GM18508 (cell line): ENCODE data around the gene AOC1.

Experiments
- ATAC-seq: cut with Tn5 transposase; IDR thresholded peaks from one replicate; pipeline ENCODE4 v1.9.1; 2021; ENCODE audit warnings: moderate number of reproducible peaks; ENCODE audit not compliant: insufficient read depth, unreplicated experiment

AOC1 gene

DNA sequence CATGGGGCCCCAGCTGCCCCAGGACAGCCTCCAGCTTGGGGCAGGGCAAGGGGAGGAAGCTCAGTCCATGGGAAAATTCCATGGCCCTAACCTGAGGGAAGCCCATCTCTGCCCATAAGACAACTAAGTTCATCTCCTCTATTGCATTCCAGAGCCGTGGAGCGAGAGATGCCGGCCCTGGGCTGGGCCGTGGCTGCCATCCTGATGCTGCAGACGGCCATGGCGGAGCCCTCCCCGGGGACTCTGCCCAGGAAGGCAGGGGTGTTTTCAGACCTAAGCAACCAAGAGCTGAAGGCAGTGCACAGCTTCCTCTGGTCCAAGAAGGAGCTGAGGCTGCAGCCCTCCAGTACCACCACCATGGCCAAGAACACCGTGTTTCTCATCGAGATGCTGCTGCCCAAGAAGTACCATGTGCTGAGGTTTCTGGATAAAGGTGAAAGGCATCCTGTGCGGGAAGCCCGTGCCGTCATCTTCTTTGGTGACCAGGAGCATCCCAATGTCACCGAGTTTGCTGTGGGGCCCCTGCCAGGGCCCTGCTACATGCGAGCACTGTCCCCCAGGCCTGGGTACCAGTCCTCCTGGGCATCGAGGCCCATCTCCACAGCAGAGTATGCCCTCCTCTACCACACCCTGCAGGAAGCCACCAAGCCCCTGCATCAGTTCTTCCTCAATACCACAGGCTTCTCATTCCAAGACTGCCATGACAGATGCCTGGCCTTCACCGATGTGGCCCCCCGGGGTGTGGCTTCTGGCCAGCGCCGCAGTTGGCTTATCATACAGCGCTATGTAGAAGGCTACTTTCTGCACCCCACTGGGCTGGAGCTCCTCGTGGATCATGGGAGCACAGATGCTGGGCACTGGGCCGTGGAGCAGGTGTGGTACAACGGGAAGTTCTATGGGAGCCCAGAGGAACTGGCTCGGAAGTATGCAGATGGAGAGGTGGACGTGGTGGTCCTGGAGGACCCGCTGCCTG lies 4.3 kb downstream of the AOC1 start:
- no peak for ATAC-seq

GRCh38 chr7:150857276-150858055 lies 5.1 kb downstream of the AOC1 start:
- no peak for ATAC-seq

- no peak for ATAC-seq
These were observed 6.2 kb downstream of the AOC1 start for GRCh38 chr7:150858236-150859197.

DNA sequence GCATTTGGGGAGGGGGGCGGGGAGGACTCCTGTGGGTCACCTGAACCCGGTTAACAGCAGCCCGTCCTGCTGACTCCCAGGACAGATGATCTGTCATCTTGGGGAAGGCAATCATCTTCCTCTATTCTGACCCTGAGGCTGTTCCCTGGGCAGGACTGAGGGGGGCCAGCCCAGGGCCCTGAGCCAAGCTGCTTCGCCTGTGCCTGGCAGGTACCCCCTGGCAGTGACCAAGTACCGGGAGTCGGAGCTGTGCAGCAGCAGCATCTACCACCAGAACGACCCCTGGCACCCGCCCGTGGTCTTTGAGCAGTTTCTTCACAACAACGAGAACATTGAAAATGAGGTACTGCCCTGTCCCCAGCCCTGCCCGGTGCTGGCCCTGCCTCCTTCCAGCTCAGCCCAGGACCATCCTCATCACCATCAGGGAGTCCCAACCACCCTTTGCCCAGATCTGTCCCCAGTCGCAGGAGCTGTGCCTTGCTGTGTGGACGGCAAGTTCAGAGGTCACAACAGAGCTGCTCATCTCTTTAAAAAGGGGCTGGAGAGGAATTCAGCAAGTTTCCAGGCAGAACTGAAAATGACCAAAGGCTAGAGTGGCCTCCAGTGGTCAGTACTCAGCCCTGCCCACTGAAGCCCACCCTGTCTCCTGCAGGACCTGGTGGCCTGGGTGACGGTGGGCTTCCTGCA lies 8.1 kb downstream of the AOC1 start:
- no peak for ATAC-seq

GRCh38 chr7:150860978-150861295 lies 8.6 kb downstream of the AOC1 start:
- no peak for ATAC-seq

DNA sequence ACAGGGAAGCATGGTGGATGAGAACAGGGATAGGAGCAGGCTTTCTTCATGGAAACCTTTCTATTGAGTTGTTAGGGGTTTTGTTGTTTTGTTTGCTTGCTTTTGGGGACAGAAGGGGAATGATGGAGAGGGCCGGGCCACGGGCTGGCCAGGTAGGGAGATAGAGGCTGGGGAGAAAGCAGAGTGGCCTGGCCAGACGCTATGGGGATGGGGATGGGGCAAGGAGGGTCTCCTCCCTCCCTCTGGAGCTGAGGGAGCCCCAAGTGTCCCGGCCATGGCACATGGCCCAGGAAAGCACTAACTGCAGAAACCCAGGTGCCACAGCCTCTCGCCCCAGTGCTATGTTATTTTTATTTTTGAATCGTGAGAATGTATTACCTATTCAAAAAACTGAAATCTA lies 10.0 kb downstream of the AOC1 start:
- ATAC-seq: no peak

DNA sequence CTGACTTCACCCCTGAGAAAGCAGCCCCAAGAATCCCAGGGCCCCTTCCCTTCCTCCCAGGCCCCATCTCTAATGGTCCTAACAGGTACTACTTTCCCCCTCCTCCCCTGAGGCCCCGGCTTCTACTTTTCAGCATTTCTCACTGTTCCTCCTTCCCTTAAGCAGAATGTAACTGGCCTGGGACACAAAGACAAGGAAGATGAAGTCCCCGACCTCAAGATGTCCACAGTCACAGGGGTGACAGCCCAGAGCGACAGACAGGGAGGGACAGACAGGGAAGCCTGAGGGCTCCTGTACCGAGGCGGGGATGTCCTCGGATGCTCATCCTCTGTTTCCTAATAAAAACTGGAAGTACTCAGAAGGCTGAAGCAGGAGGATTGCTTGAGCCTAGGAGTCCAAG lies 11.6 kb downstream of the AOC1 start:
- ATAC-seq: no peak

- ATAC-seq: no peak
These were observed 14.7 kb downstream of the AOC1 start for GRCh38 chr7:150866932-150867564.

GRCh38 chr7:150867605-150868004 lies 15.3 kb downstream of the AOC1 start:
- ATAC-seq: no peak

- no peak for ATAC-seq
These were observed 17.1 kb downstream of the AOC1 start for GRCh38 chr7:150869467-150869866.

DNA sequence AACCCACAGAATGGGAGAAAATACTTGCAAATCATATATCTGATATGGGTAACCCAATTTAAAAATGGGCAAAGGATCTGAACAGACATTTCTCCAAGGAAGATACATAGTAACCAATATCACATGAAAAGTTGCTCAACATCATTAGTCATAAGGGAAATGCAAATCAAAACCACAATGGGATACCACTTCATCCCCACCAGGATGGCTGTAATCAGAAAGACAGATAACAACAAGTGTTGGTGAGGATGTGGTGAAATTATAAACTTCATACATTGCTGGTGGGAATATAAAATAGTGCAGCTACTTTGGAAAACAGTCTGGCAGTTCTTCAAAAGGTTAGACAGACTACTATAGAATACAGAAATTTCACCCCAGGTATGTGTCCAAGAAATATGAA lies 19.3 kb downstream of the AOC1 start:
- no peak for ATAC-seq

GRCh38 chr7:150874401-150875198 lies 22.3 kb downstream of the AOC1 start:
- no peak for ATAC-seq

GRCh38 chr7:150875791-150876190 lies 23.5 kb downstream of the AOC1 start:
- no peak for ATAC-seq

GRCh38 chr7:150876817-150877526 lies 24.7 kb downstream of the AOC1 start:
- no peak for ATAC-seq

GRCh38 chr7:150877536-150877935 lies 25.2 kb downstream of the AOC1 start:
- ATAC-seq: no peak

- no peak for ATAC-seq
These were observed 27.0 kb downstream of the AOC1 start for GRCh38 chr7:150879345-150879744.

DNA sequence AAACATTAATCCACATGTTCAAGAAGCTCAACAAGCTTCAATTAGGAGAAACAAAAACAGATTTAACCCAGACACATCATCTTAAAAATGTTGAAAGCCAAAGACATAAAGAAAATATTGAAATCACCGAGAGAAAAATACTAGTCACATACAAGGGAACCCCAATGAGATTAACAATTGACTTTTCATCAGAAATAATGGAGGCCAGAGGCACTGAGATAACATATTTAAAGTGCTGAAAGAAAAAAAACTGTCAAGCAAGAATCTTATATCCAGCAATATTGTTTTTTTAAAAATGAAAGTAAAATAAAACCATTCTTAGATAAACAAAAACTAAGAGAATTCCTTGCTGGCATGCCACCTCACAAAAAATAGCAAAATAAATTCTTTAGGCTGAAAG lies 28.9 kb downstream of the AOC1 start:
- ATAC-seq: no peak
